ENCODE results near the gene CROCC2. TPM values are rescaled to one million over a fixed set of nuclear protein-coding genes. Genes with fewer than 3 reads are reported as not detected.
A peak's percentile ranks its signal among the peaks of the same experiment; 100 is the strongest.

CROCC2 gene
- polyA plus RNA-seq, 2 of the 4 experiments (the other 2 are of a cell fraction), result not detected

DNA sequence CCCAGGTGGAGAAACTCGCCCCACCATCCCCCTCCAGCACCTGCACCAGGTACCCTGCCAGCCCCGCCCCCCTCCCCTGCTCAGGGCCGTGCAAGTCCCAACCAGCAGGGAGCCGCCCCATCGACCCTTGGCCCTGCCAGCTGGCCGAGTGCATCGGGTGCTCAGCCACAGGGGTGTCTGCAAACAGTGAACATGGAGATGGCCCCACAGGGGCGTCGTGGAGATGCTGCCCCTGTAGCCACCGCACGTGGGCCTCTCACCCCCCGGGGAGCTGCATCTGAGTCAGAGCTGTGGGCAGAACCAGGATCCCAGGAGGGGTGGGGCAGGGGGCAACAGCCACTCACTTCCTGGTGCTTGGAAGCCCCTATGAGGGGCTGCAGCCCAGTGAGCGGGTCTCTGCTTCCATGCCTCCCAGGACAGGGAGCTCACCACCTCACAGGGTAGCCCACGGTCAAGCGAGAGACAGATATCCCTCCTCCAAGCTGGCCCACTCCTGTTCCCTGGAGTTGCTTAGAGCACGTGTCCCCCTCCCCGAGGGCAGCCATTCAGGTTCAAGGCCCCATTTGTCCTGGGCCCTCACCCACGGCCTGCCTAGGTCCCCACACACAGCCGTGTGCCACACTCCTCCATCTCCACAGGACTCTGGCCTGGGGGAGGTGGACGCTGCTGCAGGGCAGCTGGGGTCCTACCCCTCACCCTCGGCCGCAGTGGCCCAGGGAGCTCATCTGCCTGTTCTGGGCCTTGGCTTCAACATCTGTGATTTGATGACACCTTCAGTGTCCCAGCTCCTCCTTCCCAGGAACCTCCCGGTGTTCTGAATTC, 9.1 kb upstream of the CROCC2 start:
- WGBS (ENCODE audit: missing lambda C conversion rate), result 91% methylated on average over 9 of the region's 23 CpGs
- POLR2A ChIA-PET, result no interaction called here

DNA sequence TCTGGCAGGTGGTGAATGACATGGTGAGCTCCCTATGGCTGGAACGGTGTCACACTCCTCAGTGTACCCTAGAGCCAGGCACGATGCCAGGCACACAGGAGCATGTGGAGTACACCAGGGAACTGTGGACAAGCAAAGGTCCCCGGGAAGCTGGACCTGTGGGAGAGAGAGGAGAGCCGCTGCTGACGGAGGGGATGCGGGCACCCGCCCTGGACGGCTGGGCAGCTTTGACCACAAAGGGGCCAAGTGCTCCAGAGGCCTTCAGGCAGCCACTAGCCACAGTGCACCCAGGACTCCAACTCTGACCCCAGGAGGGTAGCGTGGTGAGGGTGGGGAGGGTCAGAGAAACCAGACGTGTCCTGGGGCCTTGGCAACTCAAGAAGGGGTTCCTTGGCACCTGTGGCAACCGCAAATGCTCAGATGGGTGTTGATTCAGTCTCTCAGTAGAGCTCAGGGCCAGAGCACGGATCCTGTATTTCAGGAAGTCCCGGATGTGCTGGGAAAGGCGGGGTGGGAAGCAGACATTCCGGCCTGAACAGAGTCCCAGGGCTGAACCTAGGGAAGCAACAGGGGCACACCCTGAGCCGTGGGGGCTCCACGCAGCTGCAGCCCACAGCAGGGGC, 7.9 kb upstream of the CROCC2 start:
- Histone ChIP-seq H3K4me1 (peaks cover 21% of the 10 kb centered on the region), H3K27ac (no peak overlapping the region), H3K9me3 (no peaks in the 10 kb centered on the region), H3K4me3 (no peak overlapping the region), H3K4me2 (no peak overlapping the region)
- FAIRE-seq (no peak), DNase-seq (ENCODE audit: low read depth in 1 of 2, low spot score in 1 of 2) (no peak), ATAC-seq (peak in 1 of 2 experiments; percentile 7; a peak in 2 of 6 replicates)
- WGBS (ENCODE audit: missing lambda C conversion rate), result 79% methylated on average over 13 of the region's 17 CpGs
- POLR2A ChIA-PET, result no interaction called here
- CTCF ChIA-PET, result interaction anchor here (0.8 to 8.6 kb wide), 4 partner anchors 9 to 61 kb away, joined by 3 to 43 read pairs (median 4); no protein-coding TSS in a partner anchor
- no peak for TF ChIP-seq TP53 (CRISPR knock-in tag; IDR thresholded peaks at IDR 0.05)
- no peak for TF ChIP-seq POLR2A (IDR thresholded peaks at IDR 0.05; ENCODE audit: low read length)
- TF ChIP-seq, protein P1, sequence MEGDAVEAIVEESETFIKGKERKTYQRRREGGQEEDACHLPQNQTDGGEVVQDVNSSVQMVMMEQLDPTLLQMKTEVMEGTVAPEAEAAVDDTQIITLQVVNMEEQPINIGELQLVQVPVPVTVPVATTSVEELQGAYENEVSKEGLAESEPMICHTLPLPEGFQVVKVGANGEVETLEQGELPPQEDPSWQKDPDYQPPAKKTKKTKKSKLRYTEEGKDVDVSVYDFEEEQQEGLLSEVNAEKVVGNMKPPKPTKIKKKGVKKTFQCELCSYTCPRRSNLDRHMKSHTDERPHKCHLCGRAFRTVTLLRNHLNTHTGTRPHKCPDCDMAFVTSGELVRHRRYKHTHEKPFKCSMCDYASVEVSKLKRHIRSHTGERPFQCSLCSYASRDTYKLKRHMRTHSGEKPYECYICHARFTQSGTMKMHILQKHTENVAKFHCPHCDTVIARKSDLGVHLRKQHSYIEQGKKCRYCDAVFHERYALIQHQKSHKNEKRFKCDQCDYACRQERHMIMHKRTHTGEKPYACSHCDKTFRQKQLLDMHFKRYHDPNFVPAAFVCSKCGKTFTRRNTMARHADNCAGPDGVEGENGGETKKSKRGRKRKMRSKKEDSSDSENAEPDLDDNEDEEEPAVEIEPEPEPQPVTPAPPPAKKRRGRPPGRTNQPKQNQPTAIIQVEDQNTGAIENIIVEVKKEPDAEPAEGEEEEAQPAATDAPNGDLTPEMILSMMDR (IDR thresholded peaks at IDR 0.05), result no peak
- TF ChIP-seq ZFP36 (IDR thresholded peaks at IDR 0.05; ENCODE audit: borderline replicate concordance, partially characterized antibody), result no peak
- TF ChIP-seq, protein P2, sequence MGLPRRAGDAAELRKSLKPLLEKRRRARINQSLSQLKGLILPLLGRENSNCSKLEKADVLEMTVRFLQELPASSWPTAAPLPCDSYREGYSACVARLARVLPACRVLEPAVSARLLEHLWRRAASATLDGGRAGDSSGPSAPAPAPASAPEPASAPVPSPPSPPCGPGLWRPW (IDR thresholded peaks at IDR 0.05), result no peak
- no peak for TF ChIP-seq NFE2L2 (conservative IDR thresholded peaks at IDR 0.05; ENCODE audit: low read length)
- no peak for TF ChIP-seq ZSCAN20 (CRISPR knock-in tag; IDR thresholded peaks at IDR 0.05)
- TF ChIP-seq EHF (CRISPR knock-in tag; IDR thresholded peaks at IDR 0.05), result no peak
- TF ChIP-seq, protein P3, sequence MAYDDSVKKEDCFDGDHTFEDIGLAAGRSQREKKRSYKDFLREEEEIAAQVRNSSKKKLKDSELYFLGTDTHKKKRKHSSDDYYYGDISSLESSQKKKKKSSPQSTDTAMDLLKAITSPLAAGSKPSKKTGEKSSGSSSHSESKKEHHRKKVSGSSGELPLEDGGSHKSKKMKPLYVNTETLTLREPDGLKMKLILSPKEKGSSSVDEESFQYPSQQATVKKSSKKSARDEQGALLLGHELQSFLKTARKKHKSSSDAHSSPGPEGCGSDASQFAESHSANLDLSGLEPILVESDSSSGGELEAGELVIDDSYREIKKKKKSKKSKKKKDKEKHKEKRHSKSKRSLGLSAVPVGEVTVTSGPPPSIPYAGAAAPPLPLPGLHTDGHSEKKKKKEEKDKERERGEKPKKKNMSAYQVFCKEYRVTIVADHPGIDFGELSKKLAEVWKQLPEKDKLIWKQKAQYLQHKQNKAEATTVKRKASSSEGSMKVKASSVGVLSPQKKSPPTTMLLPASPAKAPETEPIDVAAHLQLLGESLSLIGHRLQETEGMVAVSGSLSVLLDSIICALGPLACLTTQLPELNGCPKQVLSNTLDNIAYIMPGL (CRISPR knock-in tag; IDR thresholded peaks at IDR 0.05; ENCODE audit: borderline replicate concordance), result no peak
- TF ChIP-seq RFX5 (IDR thresholded peaks at IDR 0.05), result no peak
- TF ChIP-seq BHLHE40 (IDR thresholded peaks at IDR 0.05; ENCODE audit: low read depth, low read length), result no peak
- TF ChIP-seq POLR2AphosphoS2 (conservative IDR thresholded peaks at IDR 0.05; ENCODE audit: low read length), result no peak
- no peak for TF ChIP-seq JUNB (IDR thresholded peaks at IDR 0.05)

More for the DNA sequence above, 9.1 kb upstream of the CROCC2 start:
- no peak for DNase-seq (ENCODE audit: low read depth in 1 of 2, low spot score in 1 of 2)
- Histone ChIP-seq H3K9me3 (no peaks in the 10 kb centered on the region), H3K4me2 (0 out of 3 replicates have a peak overlapping the region, but pooled peaks have one; percentile 6), H3K4me1 (peaks cover 21% of the 10 kb centered on the region), H3K27ac (no peak overlapping the region), H3K4me3 (no peak overlapping the region)
- CTCF ChIA-PET, result interaction anchor here (1.3 to 8.6 kb wide), 2 partner anchors 16 to 45 kb away, joined by 5 to 43 read pairs; no protein-coding TSS in a partner anchor
- no peak for FAIRE-seq
- no peak for ATAC-seq
- TF ChIP-seq HOXA7 (CRISPR knock-in tag; IDR thresholded peaks at IDR 0.05) (no peak), RAD21 (conservative IDR thresholded peaks at IDR 0.05 in 1 of 2, IDR thresholded peaks at IDR 0.05 in 1 of 2) (no peak), CBX8 (IDR thresholded peaks at IDR 0.05) (no peak), RCOR1 (IDR thresholded peaks at IDR 0.05; ENCODE audit: low read depth, low read length) (no peak), EHMT2 (IDR thresholded peaks at IDR 0.05; ENCODE audit: low read depth) (no peak), PHF8 (IDR thresholded peaks at IDR 0.05; ENCODE audit: borderline replicate concordance, low read depth) (no peak), ZNF302 (CRISPR knock-in tag; IDR thresholded peaks at IDR 0.05) (no peak), ZC3H11A (IDR thresholded peaks at IDR 0.05) (no peak), POLR2AphosphoS2 (conservative IDR thresholded peaks at IDR 0.05; ENCODE audit: low read length) (no peak), RNF2 (IDR thresholded peaks at IDR 0.05; ENCODE audit: borderline replicate concordance, low read depth) (no peak), HEYL (CRISPR knock-in tag; IDR thresholded peaks at IDR 0.05) (no peak)
- TF ChIP-seq, protein P4, sequence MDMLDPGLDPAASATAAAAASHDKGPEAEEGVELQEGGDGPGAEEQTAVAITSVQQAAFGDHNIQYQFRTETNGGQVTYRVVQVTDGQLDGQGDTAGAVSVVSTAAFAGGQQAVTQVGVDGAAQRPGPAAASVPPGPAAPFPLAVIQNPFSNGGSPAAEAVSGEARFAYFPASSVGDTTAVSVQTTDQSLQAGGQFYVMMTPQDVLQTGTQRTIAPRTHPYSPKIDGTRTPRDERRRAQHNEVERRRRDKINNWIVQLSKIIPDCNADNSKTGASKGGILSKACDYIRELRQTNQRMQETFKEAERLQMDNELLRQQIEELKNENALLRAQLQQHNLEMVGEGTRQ (IDR thresholded peaks at IDR 0.05), result no peak
- TF ChIP-seq, protein P5, sequence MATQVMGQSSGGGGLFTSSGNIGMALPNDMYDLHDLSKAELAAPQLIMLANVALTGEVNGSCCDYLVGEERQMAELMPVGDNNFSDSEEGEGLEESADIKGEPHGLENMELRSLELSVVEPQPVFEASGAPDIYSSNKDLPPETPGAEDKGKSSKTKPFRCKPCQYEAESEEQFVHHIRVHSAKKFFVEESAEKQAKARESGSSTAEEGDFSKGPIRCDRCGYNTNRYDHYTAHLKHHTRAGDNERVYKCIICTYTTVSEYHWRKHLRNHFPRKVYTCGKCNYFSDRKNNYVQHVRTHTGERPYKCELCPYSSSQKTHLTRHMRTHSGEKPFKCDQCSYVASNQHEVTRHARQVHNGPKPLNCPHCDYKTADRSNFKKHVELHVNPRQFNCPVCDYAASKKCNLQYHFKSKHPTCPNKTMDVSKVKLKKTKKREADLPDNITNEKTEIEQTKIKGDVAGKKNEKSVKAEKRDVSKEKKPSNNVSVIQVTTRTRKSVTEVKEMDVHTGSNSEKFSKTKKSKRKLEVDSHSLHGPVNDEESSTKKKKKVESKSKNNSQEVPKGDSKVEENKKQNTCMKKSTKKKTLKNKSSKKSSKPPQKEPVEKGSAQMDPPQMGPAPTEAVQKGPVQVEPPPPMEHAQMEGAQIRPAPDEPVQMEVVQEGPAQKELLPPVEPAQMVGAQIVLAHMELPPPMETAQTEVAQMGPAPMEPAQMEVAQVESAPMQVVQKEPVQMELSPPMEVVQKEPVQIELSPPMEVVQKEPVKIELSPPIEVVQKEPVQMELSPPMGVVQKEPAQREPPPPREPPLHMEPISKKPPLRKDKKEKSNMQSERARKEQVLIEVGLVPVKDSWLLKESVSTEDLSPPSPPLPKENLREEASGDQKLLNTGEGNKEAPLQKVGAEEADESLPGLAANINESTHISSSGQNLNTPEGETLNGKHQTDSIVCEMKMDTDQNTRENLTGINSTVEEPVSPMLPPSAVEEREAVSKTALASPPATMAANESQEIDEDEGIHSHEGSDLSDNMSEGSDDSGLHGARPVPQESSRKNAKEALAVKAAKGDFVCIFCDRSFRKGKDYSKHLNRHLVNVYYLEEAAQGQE (IDR thresholded peaks at IDR 0.05), result no peak
- TF ChIP-seq, protein P3 (CRISPR knock-in tag; IDR thresholded peaks at IDR 0.05; ENCODE audit: borderline replicate concordance), result no peak
